Measurements from ENCODE around the gene PPM1K.

Gene PPM1K

GRCh38 chr4:88284439-88285234 lies at the start of gene PPM1K:
Gene PPM1K, minus strand, starts transcription at chr4:88284561. Its CDS starts 5,978 bp downstream, at chr4:88278583.
- DNase-seq (ENCODE audit: low read depth): peak; percentile 95
- peak; percentile 11 for TF ChIP-seq CTCF (IDR thresholded peaks at IDR 0.05; ENCODE audit: low read depth, low read length, missing control alignments)
- in situ Hi-C loops (cut with HindIII; ENCODE audit: low sequenced_read_pairs): no loop called here
- H3K4me3 ChIP-seq (ENCODE audit: low read depth, low read length): peak within 1 kb of the TSS; percentile 73

- TF ChIP-seq CTCF (IDR thresholded peaks at IDR 0.05; ENCODE audit: low read depth, low read length, missing control alignments): no peak
- no peak overlapping the region for H3K4me3 ChIP-seq (ENCODE audit: low read depth, low read length)
- in situ Hi-C loops (cut with HindIII; ENCODE audit: low sequenced_read_pairs): no loop called here
- DNase-seq (ENCODE audit: low read depth): no peak
Observed at GRCh38 chr4:88333741-88334405, 49.5 kb upstream of the PPM1K start.

- no peak for DNase-seq (ENCODE audit: low read depth)
- no peak overlapping the region for H3K4me3 ChIP-seq (ENCODE audit: low read depth, low read length)
- no peak for TF ChIP-seq CTCF (IDR thresholded peaks at IDR 0.05; ENCODE audit: low read depth, low read length, missing control alignments)
- in situ Hi-C loops (cut with HindIII; ENCODE audit: low sequenced_read_pairs): no loop called here
Observed at GRCh38 chr4:88327665-88328064, 43.3 kb upstream of the PPM1K start.

- in situ Hi-C loops (cut with HindIII; ENCODE audit: low sequenced_read_pairs): no loop called here
- no peak for TF ChIP-seq CTCF (IDR thresholded peaks at IDR 0.05; ENCODE audit: low read depth, low read length, missing control alignments)
- DNase-seq (ENCODE audit: low read depth): peak; percentile 31
- H3K4me3 ChIP-seq (ENCODE audit: low read depth, low read length): no peak overlapping the region
Observed at GRCh38 chr4:88320780-88321373, 36.5 kb upstream of the PPM1K start.

GRCh38 chr4:88320224-88320779 lies 35.9 kb upstream of the PPM1K start:
- no peak overlapping the region for H3K4me3 ChIP-seq (ENCODE audit: low read depth, low read length)
- no peak for TF ChIP-seq CTCF (IDR thresholded peaks at IDR 0.05; ENCODE audit: low read depth, low read length, missing control alignments)
- DNase-seq (ENCODE audit: low read depth): no peak
- in situ Hi-C loops (cut with HindIII; ENCODE audit: low sequenced_read_pairs): no loop called here

GRCh38 chr4:88318751-88319350 lies 34.5 kb upstream of the PPM1K start:
- no peak for TF ChIP-seq CTCF (IDR thresholded peaks at IDR 0.05; ENCODE audit: low read depth, low read length, missing control alignments)

More at GRCh38 chr4:88318751-88319350, 34.5 kb upstream of the PPM1K start:
- no peak overlapping the region for H3K4me3 ChIP-seq (ENCODE audit: low read depth, low read length)
- in situ Hi-C loops (cut with HindIII; ENCODE audit: low sequenced_read_pairs): no loop called here
- no peak for DNase-seq (ENCODE audit: low read depth)

Measured in astrocyte of the cerebellum (primary cell).